ENCODE measurements around the gene KDF1. TPM values are rescaled to one million over a fixed set of nuclear protein-coding genes. Genes with fewer than 3 reads are reported as not detected.

The KDF1 gene
- polyA plus RNA-seq, 1 of the 3 experiments (the other 2 are of a cell fraction): not detected

DNA sequence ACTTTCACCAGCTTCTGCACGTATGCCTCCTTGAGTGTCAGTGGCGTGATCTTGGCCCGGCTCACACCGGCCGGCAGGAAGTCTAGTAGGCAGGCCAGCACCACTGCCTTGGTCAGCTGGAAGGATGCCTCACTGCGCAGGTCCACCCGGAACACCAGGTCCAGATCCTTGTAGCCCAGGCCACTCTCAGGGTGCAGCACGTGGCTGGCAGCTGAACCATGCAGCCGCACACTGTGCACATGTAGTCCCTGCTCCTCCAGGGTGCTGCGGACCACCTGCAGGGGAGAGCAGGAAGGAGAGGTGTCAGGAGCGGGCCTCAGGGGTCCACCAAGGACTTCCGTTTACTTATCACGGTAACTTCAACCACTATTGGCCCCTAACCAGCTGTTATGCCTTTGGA lies 46.4 kb upstream of the KDF1 start:
- H3K79me2 ChIP-seq (ENCODE audit: insufficient read depth): 0 out of 2 replicates have a peak, but pooled peaks cover 3% of the 10 kb centered on the region
- H3K36me3 ChIP-seq (replicated peaks in 1 of 2; ENCODE audit: control insufficient read depth in 1 of 2, insufficient read depth in 2 of 2, low read length in 1 of 2): no peaks in the 10 kb centered on the region
- no peaks in the 10 kb centered on the region for H4K20me1 ChIP-seq (ENCODE audit: insufficient read depth)
- H3K9ac ChIP-seq: no peak overlapping the region
- ChIA-PET CTCF (interaction anchor here (0.7 to 0.8 kb wide), 2 partner anchors 8 to 9 kb away, joined by 3 to 5 read pairs; no protein-coding TSS in a partner anchor), POLR2A (no interaction called here)
- DNase-seq: no peak
- H3K4me1 ChIP-seq (ENCODE audit: control insufficient read depth in 1 of 2, insufficient read depth in 2 of 2, low read depth in 1 of 2, low read length in 1 of 2): peaks cover 13 to 14% of the 10 kb centered on the region in 2 experiments; a peak in 3 of 4 replicates
- H3K9me3 ChIP-seq: no peaks in the 10 kb centered on the region
- no peak overlapping the region for H3K4me3 ChIP-seq (ENCODE audit: low read depth in 2 of 2, low read length in 1 of 2)
- H2AFZ ChIP-seq (ENCODE audit: low read depth): no peak overlapping the region
- H3K27me3 ChIP-seq (ENCODE audit: insufficient read depth): no peaks in the 10 kb centered on the region
- H3K9me2 ChIP-seq: no peaks in the 10 kb centered on the region
- no peak overlapping the region for H3K27ac ChIP-seq (ENCODE audit: low read depth in 2 of 2, low read length in 1 of 2)
- no peak overlapping the region for H3K4me2 ChIP-seq
- TF ChIP-seq MXI1 (IDR thresholded peaks at IDR 0.05; ENCODE audit: low read depth, low read length) (no peak), TAF1 (IDR thresholded peaks at IDR 0.05; ENCODE audit: borderline replicate concordance, low read depth, low read length) (no peak), FOSL2 (IDR thresholded peaks at IDR 0.05; ENCODE audit: borderline replicate concordance, low read depth) (no peak), SMC3 (IDR thresholded peaks at IDR 0.05; ENCODE audit: low read depth, low read length) (no peak)
- TF ChIP-seq, protein P1, sequence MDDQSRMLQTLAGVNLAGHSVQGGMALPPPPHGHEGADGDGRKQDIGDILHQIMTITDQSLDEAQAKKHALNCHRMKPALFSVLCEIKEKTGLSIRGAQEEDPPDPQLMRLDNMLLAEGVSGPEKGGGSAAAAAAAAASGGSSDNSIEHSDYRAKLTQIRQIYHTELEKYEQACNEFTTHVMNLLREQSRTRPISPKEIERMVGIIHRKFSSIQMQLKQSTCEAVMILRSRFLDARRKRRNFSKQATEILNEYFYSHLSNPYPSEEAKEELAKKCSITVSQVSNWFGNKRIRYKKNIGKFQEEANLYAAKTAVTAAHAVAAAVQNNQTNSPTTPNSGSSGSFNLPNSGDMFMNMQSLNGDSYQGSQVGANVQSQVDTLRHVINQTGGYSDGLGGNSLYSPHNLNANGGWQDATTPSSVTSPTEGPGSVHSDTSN (IDR thresholded peaks at IDR 0.05): no peak
- TF ChIP-seq, protein P2, sequence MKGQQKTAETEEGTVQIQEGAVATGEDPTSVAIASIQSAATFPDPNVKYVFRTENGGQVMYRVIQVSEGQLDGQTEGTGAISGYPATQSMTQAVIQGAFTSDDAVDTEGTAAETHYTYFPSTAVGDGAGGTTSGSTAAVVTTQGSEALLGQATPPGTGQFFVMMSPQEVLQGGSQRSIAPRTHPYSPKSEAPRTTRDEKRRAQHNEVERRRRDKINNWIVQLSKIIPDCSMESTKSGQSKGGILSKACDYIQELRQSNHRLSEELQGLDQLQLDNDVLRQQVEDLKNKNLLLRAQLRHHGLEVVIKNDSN (IDR thresholded peaks at IDR 0.05; ENCODE audit: borderline replicate concordance, low read depth): no peak
- peaks cover 4% of the 10 kb centered on the region for H3F3A ChIP-seq (replicated peaks; ENCODE audit: insufficient read depth)
- 95% methylated on average over 6 of the region's 13 CpGs for WGBS (ENCODE audit: low lambda C conversion rate)

DNA sequence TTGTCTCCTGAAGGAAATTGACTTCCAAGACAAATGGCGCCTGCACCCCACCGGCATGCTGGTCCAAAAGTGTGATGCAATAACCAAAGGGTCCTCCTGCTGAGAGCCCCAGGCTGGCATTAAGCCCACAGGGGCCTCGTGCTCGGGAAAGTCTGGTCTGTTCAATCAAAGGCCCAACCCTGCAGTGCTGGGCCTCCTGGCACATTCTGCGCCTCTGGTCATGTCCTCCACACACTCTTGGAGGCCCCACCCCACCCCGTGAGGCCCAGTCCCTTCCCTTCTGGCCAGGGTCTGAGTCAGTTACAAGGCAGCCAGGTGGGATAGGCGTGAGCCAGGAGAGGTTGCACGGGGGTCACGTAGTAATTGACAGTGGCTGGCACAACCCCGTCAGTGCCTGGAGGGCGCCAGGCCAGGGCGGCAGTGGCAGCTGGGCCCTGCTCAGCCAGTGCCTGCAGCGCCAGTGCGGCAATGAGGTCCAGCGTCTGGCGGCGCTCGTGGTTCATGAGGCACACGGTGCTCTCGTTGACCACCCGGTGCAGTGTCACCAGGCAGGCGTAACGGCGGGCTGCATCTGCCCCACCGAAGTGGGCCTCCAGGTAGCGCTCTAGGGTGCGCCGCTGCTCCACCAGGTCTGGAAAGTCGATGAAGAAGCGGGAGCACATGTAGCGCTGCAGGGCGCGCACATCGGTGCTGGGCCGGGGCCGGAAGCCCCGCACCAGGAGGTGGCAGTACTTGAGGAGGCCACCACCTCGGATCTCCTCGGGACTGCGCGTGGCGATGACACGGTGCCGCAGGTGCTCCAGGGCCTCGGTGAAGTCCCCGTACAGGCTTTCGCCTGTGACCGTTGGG lies 45.6 kb upstream of the KDF1 start:
- POLR2A ChIA-PET: no interaction called here

More for the DNA sequence above, 45.6 kb upstream of the KDF1 start:
- peaks cover 12 to 13% of the 10 kb centered on the region in 2 experiments; a peak in 3 of 4 replicates for H3K4me1 ChIP-seq (ENCODE audit: control insufficient read depth in 1 of 2, insufficient read depth in 2 of 2, low read depth in 1 of 2, low read length in 1 of 2)
- H2AFZ ChIP-seq (ENCODE audit: low read depth): no peak overlapping the region
- CTCF ChIA-PET: interaction anchor here (0.8 to 1.8 kb wide), 6 partner anchors 8 to 91 kb away, joined by 3 to 9 read pairs (median 5); no protein-coding TSS in a partner anchor
- H3K27me3 ChIP-seq (ENCODE audit: insufficient read depth): no peaks in the 10 kb centered on the region
- 0 out of 2 replicates have a peak, but pooled peaks cover 3% of the 10 kb centered on the region for H3K79me2 ChIP-seq (ENCODE audit: insufficient read depth)
- no peak overlapping the region for H3K4me3 ChIP-seq (ENCODE audit: low read depth in 2 of 2, low read length in 1 of 2)
- H3K4me2 ChIP-seq: no peak overlapping the region
- TF ChIP-seq FOSL2 (IDR thresholded peaks at IDR 0.05; ENCODE audit: borderline replicate concordance, low read depth) (no peak), ELF1 (IDR thresholded peaks at IDR 0.05) (no peak), TEAD4 (IDR thresholded peaks at IDR 0.05; ENCODE audit: borderline replicate concordance, insufficient read depth) (no peak), TAF1 (IDR thresholded peaks at IDR 0.05; ENCODE audit: borderline replicate concordance, low read depth, low read length) (no peak), GATA2 (CRISPR knock-in tag; IDR thresholded peaks at IDR 0.05) (no peak), RAD21 (IDR thresholded peaks at IDR 0.05; ENCODE audit: low read length) (no peak), NRF1 (IDR thresholded peaks at IDR 0.05; ENCODE audit: low read depth, low read length) (no peak)
- TF ChIP-seq, protein P3, sequence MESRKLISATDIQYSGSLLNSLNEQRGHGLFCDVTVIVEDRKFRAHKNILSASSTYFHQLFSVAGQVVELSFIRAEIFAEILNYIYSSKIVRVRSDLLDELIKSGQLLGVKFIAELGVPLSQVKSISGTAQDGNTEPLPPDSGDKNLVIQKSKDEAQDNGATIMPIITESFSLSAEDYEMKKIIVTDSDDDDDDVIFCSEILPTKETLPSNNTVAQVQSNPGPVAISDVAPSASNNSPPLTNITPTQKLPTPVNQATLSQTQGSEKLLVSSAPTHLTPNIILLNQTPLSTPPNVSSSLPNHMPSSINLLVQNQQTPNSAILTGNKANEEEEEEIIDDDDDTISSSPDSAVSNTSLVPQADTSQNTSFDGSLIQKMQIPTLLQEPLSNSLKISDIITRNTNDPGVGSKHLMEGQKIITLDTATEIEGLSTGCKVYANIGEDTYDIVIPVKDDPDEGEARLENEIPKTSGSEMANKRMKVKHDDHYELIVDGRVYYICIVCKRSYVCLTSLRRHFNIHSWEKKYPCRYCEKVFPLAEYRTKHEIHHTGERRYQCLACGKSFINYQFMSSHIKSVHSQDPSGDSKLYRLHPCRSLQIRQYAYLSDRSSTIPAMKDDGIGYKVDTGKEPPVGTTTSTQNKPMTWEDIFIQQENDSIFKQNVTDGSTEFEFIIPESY (IDR thresholded peaks at IDR 0.05; ENCODE audit: borderline replicate concordance, low read depth): no peak
- TF ChIP-seq, protein P2 (IDR thresholded peaks at IDR 0.05; ENCODE audit: borderline replicate concordance, low read depth): no peak
- TF ChIP-seq, protein P1 (IDR thresholded peaks at IDR 0.05): no peak
- no peak for DNase-seq
- H3K36me3 ChIP-seq (replicated peaks in 1 of 2; ENCODE audit: control insufficient read depth in 1 of 2, insufficient read depth in 2 of 2, low read length in 1 of 2): no peaks in the 10 kb centered on the region
- no peaks in the 10 kb centered on the region for H3K9me3 ChIP-seq
- no peak overlapping the region for H3K9ac ChIP-seq
- no peaks in the 10 kb centered on the region for H3K9me2 ChIP-seq
- no peaks in the 10 kb centered on the region for H3F3A ChIP-seq (replicated peaks; ENCODE audit: insufficient read depth)
- H4K20me1 ChIP-seq (ENCODE audit: insufficient read depth): no peaks in the 10 kb centered on the region
- no peak overlapping the region for H3K27ac ChIP-seq (ENCODE audit: low read depth in 2 of 2, low read length in 1 of 2)
- 91% methylated on average over 15 of the region's 48 CpGs for WGBS (ENCODE audit: low lambda C conversion rate)
